Right hindlimb (tissue), 1 donor: ENCODE data around the gene ZNF831.
A peak's percentile ranks its signal among the peaks of the same experiment; 100 is the strongest.

ENCODE experiments used
- DNase-seq: peaks from one replicate; pipeline ENCODE4 v3.0.0-alpha.2; 2018

ZNF831 gene

GRCh38 chr20:59141818-59142581, 21.6 kb upstream of the ZNF831 start:
- DNase-seq, result no peak

- DNase-seq, result no peak
Measured at GRCh38 chr20:59143326-59143725, 20.3 kb upstream of the ZNF831 start.

- no peak for DNase-seq
Measured at GRCh38 chr20:59144179-59144830, 19.3 kb upstream of the ZNF831 start.

GRCh38 chr20:59144831-59145196, 18.8 kb upstream of the ZNF831 start:
- no peak for DNase-seq

- no peak for DNase-seq
Measured at GRCh38 chr20:59145247-59145923, 18.2 kb upstream of the ZNF831 start.

- DNase-seq, result no peak
Measured at GRCh38 chr20:59145924-59146779, 17.5 kb upstream of the ZNF831 start.

GRCh38 chr20:59146780-59147565, 16.6 kb upstream of the ZNF831 start:
- DNase-seq, result no peak

GRCh38 chr20:59147586-59147985, 16.0 kb upstream of the ZNF831 start:
- no peak for DNase-seq

- DNase-seq, result no peak
Measured at GRCh38 chr20:59148701-59149493, 14.7 kb upstream of the ZNF831 start.

- peak; percentile 46 for DNase-seq
Measured at GRCh38 chr20:59149678-59150504, 13.7 kb upstream of the ZNF831 start.

GRCh38 chr20:59150821-59151251, 12.8 kb upstream of the ZNF831 start:
- DNase-seq, result no peak

GRCh38 chr20:59151391-59151790, 12.2 kb upstream of the ZNF831 start:
- no peak for DNase-seq

GRCh38 chr20:59151820-59152219, 11.8 kb upstream of the ZNF831 start:
- DNase-seq, result no peak

- no peak for DNase-seq
Measured at GRCh38 chr20:59152559-59153354, 10.9 kb upstream of the ZNF831 start.

GRCh38 chr20:59153355-59153681, 10.3 kb upstream of the ZNF831 start:
- DNase-seq, result no peak

GRCh38 chr20:59153832-59154231, 9.8 kb upstream of the ZNF831 start:
- no peak for DNase-seq

- DNase-seq, result no peak
Measured at GRCh38 chr20:59154317-59155013, 9.2 kb upstream of the ZNF831 start.

- DNase-seq, result no peak
Measured at GRCh38 chr20:59157064-59157463, 6.6 kb upstream of the ZNF831 start.

- DNase-seq, result no peak
Measured at GRCh38 chr20:59157531-59157930, 6.1 kb upstream of the ZNF831 start.
